ENCODE results near the gene CD2. TPM values are rescaled to one million over a fixed set of nuclear protein-coding genes. Genes with fewer than 3 reads are reported as not detected.

Gene CD2
- total and polyA plus RNA-seq, 2 donors (not counting 3 experiments of a cell fraction or from before 2014, with no cell fraction given) = not detected

DNA sequence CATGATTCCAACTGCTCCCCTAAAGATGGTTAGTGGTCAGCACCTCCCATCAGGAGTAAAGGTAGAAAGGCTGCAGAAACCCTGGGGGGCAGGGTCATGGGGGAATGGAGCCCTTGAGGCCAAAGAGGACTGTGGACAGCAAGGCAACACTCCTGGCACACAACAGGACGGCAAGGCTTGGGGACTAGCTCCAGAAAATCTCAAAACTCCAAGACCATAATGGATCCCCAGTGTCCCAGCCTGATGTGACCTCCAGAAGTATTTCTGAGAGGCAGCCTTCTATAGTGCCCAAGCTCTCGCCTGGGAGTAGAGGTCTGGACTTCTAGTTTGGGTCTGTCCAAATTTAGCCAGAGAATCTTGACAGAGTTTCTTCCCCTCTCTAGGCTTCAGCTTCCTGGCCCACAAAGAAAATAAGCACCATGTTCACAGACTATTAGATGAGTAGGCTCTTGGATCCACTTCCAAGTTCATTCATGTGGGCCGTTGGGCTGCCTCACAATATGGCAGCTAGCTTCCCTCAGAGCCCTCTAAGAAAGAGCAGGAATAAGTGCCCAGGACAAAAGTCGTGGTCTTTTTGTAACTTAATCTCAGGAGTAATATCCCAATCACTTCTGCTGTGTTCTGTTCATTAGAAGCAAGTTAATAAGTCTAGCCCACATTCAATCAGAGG is 6.9 kb downstream of the CD2 start:
- ChIA-PET CTCF (interaction anchor here (1.0 to 1.5 kb wide), 3 partner anchors 8 to 524 kb away, joined by 3 to 6 read pairs (median 3); no protein-coding TSS in a partner anchor), POLR2A (no interaction called here)
- dilution Hi-C loops (cut with MboI; ENCODE audit: extremely low pct_ligation_motif_present, low sequenced_read_pairs) = no loop called here

More for the DNA sequence above, 6.9 kb downstream of the CD2 start:
- FAIRE-seq (no peak), DNase-seq (ENCODE audit: low read depth, low spot score) (no peak)
- H3K9me3 ChIP-seq (replicated peaks; ENCODE audit: control insufficient read depth, insufficient read depth, low read length) = no peaks in the 10 kb centered on the region
- no TSS peak for BruUV-seq (replicated peaks)
- no peak for TF ChIP-seq FOS (IDR thresholded peaks at IDR 0.05; ENCODE audit: borderline replicate concordance, insufficient read depth, low read length)
- TF ChIP-seq JUN (IDR thresholded peaks at IDR 0.05; ENCODE audit: borderline replicate concordance, insufficient read depth, insufficient read length, low read depth) = no peak
- TF ChIP-seq MYC (IDR thresholded peaks at IDR 0.05; ENCODE audit: low read depth, low read length) = no peak
- TF ChIP-seq, protein P1, sequence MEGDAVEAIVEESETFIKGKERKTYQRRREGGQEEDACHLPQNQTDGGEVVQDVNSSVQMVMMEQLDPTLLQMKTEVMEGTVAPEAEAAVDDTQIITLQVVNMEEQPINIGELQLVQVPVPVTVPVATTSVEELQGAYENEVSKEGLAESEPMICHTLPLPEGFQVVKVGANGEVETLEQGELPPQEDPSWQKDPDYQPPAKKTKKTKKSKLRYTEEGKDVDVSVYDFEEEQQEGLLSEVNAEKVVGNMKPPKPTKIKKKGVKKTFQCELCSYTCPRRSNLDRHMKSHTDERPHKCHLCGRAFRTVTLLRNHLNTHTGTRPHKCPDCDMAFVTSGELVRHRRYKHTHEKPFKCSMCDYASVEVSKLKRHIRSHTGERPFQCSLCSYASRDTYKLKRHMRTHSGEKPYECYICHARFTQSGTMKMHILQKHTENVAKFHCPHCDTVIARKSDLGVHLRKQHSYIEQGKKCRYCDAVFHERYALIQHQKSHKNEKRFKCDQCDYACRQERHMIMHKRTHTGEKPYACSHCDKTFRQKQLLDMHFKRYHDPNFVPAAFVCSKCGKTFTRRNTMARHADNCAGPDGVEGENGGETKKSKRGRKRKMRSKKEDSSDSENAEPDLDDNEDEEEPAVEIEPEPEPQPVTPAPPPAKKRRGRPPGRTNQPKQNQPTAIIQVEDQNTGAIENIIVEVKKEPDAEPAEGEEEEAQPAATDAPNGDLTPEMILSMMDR (IDR thresholded peaks at IDR 0.05; ENCODE audit: extremely low read depth in 1 of 2, insufficient read depth in 1 of 2, low read depth in 1 of 2, low read length in 2 of 2) = no peak
- no peak for TF ChIP-seq POLR2A (IDR thresholded peaks at IDR 0.05; ENCODE audit: low read depth, low read length)
- TF ChIP-seq GATA2 (IDR thresholded peaks at IDR 0.05; ENCODE audit: insufficient read depth, insufficient read length, low read depth, low read length) = no peak
- H3K9me1 ChIP-seq (replicated peaks; ENCODE audit: control insufficient read depth, extremely low read depth, insufficient read depth, low read length) = no peaks in the 10 kb centered on the region
- H3K27ac ChIP-seq (ENCODE audit: insufficient read depth, low read depth, low read length) = no peak overlapping the region
- H3K9ac ChIP-seq (replicated peaks; ENCODE audit: extremely low read depth, insufficient read depth, low read length) = no peak overlapping the region
- no peaks in the 10 kb centered on the region for H4K20me1 ChIP-seq (replicated peaks; ENCODE audit: control insufficient read depth, extremely low read depth, insufficient read depth, low read length)
- no peaks in the 10 kb centered on the region for H3K4me1 ChIP-seq (ENCODE audit: control insufficient read depth, extremely low read depth, insufficient read depth, low read length)
- no peaks in the 10 kb centered on the region for H3K36me3 ChIP-seq (ENCODE audit: control insufficient read depth in 2 of 2, extremely low read depth in 1 of 2, insufficient read depth in 2 of 2, low read length in 2 of 2)
- intact Hi-C loops (cut with micrococcal nuclease) = no loop called here
- no peak overlapping the region for H3K4me3 ChIP-seq (replicated peaks in 1 of 3; ENCODE audit: insufficient read depth in 1 of 3, low read depth in 1 of 3, low read length in 3 of 3)
- H3K4me2 ChIP-seq (ENCODE audit: insufficient read depth, low read length) = no peak overlapping the region
- no peaks in the 10 kb centered on the region for H3K27me3 ChIP-seq (ENCODE audit: control insufficient read depth in 2 of 2, insufficient read depth in 2 of 2, low read length in 2 of 2)
- no peak overlapping the region for H2AFZ ChIP-seq (ENCODE audit: low read depth, low read length)
- no peaks in the 10 kb centered on the region for H3K79me2 ChIP-seq (ENCODE audit: control insufficient read depth, insufficient read depth, low read length)
